Activated T-cell treated with anti-CD3 and anti-CD28 coated beads, Interleukin-2, amount 50 U/mL, for 48 hours (primary cell): Measurements from ENCODE around the gene NEDD4L.
A peak's percentile ranks its signal among the peaks of the same experiment; 100 is the strongest.
"Not testable (repeated sequence)": the region's sequence is repeated elsewhere in the genome, so short reads cannot be mapped to it uniquely, and the experiment has no call there.

Experiments used
- DNase-seq, 2 experiments: peaks; one replicate each; pipeline ENCODE4 v3.0.0-alpha.2; 2020

The NEDD4L gene

GRCh38 chr18:58158459-58158858 lies 114.4 kb downstream of the NEDD4L start:
- no peak for DNase-seq

- no peak for DNase-seq
Observed at GRCh38 chr18:58161659-58162058, 117.6 kb downstream of the NEDD4L start.

- DNase-seq = no peak
Observed at GRCh38 chr18:58162127-58162526, 118.1 kb downstream of the NEDD4L start.

GRCh38 chr18:58163004-58163590 lies 119.1 kb downstream of the NEDD4L start:
- no peak for DNase-seq

GRCh38 chr18:58166278-58166844 lies 122.3 kb downstream of the NEDD4L start:
- DNase-seq = no peak

- DNase-seq = no peak
Observed at GRCh38 chr18:58167073-58167472, 123.0 kb downstream of the NEDD4L start.

GRCh38 chr18:58168221-58168620 lies 124.2 kb downstream of the NEDD4L start:
- DNase-seq = no peak

- no peak for DNase-seq
Observed at GRCh38 chr18:58168993-58169392, 125.0 kb downstream of the NEDD4L start.

- no peak for DNase-seq
Observed at GRCh38 chr18:58169472-58169871, 125.4 kb downstream of the NEDD4L start.

GRCh38 chr18:58170036-58170435 lies 126.0 kb downstream of the NEDD4L start:
- DNase-seq = not testable (repeated sequence)

GRCh38 chr18:58172031-58172430 lies 128.0 kb downstream of the NEDD4L start:
- no peak for DNase-seq

- no peak for DNase-seq
Observed at GRCh38 chr18:58174285-58174684, 130.3 kb downstream of the NEDD4L start.

- no peak for DNase-seq
Observed at GRCh38 chr18:58175122-58175785, 131.2 kb downstream of the NEDD4L start.

- no peak for DNase-seq
Observed at GRCh38 chr18:58175786-58176176, 131.8 kb downstream of the NEDD4L start.

- DNase-seq = no peak
Observed at GRCh38 chr18:58177004-58177717, 133.1 kb downstream of the NEDD4L start.

GRCh38 chr18:58177896-58178470 lies 134.0 kb downstream of the NEDD4L start:
- DNase-seq = no peak

GRCh38 chr18:58178511-58178910 lies 134.5 kb downstream of the NEDD4L start:
- no peak for DNase-seq

GRCh38 chr18:58180172-58180571 lies 136.1 kb downstream of the NEDD4L start:
- no peak for DNase-seq

GRCh38 chr18:58180738-58181353 lies 136.8 kb downstream of the NEDD4L start:
- DNase-seq = peak; percentile 72 to 73

GRCh38 chr18:58181988-58182387 lies 138.0 kb downstream of the NEDD4L start:
- no peak for DNase-seq

GRCh38 chr18:58183226-58183625 lies 139.2 kb downstream of the NEDD4L start:
- DNase-seq = no peak

GRCh38 chr18:58186258-58186948 lies 142.4 kb downstream of the NEDD4L start:
- DNase-seq = no peak
